GM18951 (cell line): ENCODE data around the gene KCNQ5.

ENCODE experiments used
- POLR2A ChIP-seq: IDR thresholded peaks from 4 replicates; pipeline ENCODE4 v1.6.1; 2011; ENCODE audit warnings: mild to moderate bottlenecking; ENCODE audit not compliant: insufficient read length, insufficient read depth; ENCODE audit errors: extremely low read depth
- in situ Hi-C: fragments of 300-500 bp; cut with MboI; formaldehyde crosslinking; loops from one replicate; pipeline ENCODE4 v1.12.0; 2022; ENCODE audit warnings: low sequenced_read_pairs, mixed read lengths, inconsistent platforms; ENCODE audit not compliant: unreplicated experiment

The KCNQ5 gene

GRCh38 chr6:72748759-72749158 is 126.9 kb downstream of the KCNQ5 start:
- no peak for TF ChIP-seq POLR2A
- in situ Hi-C loops, result no loop called here

DNA sequence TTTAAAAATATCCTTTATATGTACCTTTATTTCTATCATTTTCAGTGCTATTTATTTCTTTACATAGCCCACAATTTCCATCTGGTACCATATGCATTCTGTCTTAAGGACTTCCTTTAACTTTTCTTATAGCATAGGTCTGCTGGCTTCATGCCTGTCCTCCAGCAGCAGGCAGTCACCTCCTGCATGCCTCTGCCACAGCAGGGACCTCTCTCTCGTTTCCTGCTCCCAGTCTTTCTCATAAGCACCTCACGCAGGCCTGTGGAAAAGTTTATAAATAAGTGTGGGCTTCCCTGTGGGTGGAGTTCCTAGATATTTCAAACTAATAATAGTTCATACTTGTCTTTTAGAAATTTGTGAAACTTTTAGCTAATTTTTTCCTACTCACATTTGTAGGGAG is 133.9 kb downstream of the KCNQ5 start:
- no peak for TF ChIP-seq POLR2A
- in situ Hi-C loops, result no loop called here

- no peak for TF ChIP-seq POLR2A
- in situ Hi-C loops, result no loop called here
Measured at GRCh38 chr6:72757048-72757447, 135.2 kb downstream of the KCNQ5 start.

DNA sequence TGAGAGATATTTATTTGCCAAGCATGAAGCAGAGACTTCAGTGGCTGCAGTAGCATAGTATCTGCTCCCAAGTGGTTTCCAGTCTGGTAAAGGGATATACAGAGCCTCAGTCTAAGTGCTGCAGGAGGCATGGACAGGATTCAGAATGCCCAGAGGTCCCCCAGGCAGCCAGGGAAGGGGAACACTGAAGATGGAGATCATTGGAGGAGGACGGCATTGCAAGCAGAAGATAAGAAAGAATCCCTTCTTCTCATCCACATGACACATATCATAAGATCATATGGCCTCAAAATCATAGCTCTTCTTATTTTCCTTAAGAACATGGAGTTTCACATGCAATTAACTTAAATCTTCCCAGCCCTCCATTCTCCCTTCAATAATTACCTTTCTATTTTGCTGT is 136.1 kb downstream of the KCNQ5 start:
- in situ Hi-C loops, result no loop called here
- no peak for TF ChIP-seq POLR2A

DNA sequence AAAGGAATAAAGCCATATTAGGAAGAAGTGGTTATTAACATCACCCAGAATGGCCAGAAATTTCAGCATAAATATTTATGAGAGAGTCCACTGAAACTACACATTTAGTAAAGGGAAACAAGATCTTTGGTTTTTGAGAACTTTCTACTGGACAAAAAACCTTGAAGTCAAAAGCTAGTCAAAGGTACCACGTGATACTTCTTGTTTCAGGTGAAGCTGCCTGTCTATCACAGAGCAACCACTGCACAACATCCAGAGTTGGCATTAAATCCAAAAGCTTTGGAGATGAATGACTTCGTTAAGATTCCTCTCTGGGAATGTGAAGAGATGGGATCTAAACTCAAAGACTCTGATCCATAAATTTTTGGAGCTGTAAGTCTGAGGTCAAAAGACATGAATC is 137.0 kb downstream of the KCNQ5 start:
- in situ Hi-C loops, result no loop called here
- no peak for TF ChIP-seq POLR2A

GRCh38 chr6:72760114-72760793 is 138.4 kb downstream of the KCNQ5 start:
- TF ChIP-seq POLR2A, result no peak
- in situ Hi-C loops, result no loop called here

- TF ChIP-seq POLR2A, result no peak
- in situ Hi-C loops, result no loop called here
Measured at GRCh38 chr6:72761761-72762160, 139.9 kb downstream of the KCNQ5 start.

DNA sequence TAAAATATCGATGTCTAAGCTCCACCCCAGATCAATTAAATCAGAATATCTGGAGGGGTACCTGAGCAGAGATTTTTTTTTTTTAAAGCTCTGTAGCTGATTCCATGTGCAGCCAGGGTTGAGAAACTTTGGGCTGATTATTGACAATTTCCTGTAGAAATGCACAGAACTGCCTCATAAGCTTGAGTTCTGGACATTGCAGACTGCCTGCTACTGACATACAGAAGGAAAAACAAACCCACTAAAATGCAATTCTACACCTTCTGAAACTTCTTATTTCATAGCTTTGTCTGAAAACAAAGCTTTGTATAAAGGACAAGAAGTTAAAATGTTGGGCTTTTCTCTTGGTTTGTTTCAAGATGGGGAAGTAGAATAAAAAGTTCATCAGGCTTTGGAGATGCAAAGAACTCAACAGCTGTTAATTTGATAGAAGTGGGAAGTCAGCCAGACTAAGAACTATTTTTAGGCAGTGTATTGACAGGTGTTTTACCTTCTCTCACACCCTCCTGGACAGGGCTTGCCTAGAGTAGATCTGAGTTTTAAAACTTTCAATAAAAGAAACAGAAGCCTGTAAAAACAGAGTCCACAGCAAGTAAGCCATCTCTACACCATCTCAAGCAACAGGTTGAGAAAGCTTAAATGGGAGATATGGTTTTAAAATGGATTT is 147.7 kb downstream of the KCNQ5 start:
- TF ChIP-seq POLR2A, result no peak
- in situ Hi-C loops, result no loop called here

DNA sequence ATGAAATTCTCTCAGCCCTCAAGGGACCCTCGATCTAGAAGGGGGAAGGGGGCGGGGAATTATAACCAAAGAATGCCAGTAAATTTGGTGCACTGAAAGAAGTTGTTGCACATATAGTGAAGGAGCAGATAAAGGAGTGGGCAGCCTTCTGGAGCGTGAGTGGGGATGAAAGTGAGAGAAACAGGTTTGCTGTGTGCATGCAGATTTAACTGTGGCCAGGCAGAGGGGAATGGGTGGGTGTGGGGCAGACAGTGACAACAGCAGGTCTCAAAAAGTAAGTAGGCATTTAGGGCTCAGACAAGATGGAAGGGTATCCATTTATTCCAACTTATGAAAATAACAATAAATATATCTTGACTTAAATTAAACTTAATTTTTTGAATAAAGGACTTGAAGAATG is 149.1 kb downstream of the KCNQ5 start:
- no peak for TF ChIP-seq POLR2A
- in situ Hi-C loops, result no loop called here

GRCh38 chr6:72776456-72776855 is 154.6 kb downstream of the KCNQ5 start:
- no peak for TF ChIP-seq POLR2A
- in situ Hi-C loops, result no loop called here

DNA sequence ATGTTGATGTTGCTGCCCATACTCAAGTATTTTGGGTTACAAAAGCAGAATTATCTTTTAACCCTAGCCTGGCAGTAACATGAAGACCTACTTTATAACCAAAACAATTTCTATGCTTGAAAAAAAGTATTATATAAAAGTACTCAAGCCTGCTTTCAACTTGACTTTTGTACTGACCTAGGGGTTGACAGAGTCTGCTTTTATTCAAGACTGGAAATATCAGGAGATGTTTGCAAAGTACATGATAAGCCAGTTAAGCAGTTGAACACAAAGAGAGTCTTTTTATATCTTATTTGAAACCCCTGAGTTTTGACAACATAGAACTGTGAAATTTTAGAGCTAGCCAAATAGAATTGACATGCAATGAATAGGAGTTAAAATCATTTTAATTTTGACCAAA is 159.8 kb downstream of the KCNQ5 start:
- TF ChIP-seq POLR2A, result no peak
- in situ Hi-C loops, result no loop called here

DNA sequence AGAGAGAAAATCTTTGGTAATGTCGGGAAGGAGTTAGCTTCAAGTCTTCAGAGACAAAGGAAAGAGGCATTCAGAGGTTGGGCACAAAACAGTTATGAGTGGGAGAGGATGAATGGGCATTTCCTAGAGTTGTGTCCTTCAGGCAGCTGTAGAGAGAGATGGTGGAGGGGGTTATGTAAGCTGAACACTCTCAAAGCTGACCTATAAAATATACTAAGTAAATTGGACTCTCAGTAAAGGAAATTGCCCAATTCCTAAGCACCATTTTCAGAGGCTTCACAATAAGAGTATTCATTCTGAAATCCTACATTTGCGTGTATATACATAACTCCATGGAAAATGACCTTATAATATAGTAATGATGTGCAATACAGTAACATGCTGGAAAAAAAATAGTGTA is 161.2 kb downstream of the KCNQ5 start:
- in situ Hi-C loops, result no loop called here
- no peak for TF ChIP-seq POLR2A

DNA sequence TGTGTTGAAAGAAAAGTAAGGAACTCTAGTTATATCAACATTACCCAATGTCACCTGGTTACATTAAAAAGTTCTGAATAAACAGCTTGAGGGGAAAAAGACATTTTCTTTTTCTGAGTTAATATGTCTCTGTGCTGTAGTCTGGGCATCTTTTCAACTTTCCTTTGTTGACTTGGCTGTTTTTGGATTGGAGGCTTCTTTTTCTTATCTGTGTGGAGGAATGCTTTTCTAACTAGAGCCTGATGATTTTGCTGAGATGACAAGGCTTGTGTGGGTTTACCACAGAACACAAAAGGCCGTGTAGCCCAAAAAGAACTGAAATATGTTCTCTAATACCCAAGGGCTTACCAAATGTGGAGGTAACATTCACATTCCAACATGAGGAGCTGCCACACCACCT is 161.8 kb downstream of the KCNQ5 start:
- no peak for TF ChIP-seq POLR2A
- in situ Hi-C loops, result no loop called here

- in situ Hi-C loops, result no loop called here
Measured at GRCh38 chr6:72784071-72784470, 162.2 kb downstream of the KCNQ5 start.

DNA sequence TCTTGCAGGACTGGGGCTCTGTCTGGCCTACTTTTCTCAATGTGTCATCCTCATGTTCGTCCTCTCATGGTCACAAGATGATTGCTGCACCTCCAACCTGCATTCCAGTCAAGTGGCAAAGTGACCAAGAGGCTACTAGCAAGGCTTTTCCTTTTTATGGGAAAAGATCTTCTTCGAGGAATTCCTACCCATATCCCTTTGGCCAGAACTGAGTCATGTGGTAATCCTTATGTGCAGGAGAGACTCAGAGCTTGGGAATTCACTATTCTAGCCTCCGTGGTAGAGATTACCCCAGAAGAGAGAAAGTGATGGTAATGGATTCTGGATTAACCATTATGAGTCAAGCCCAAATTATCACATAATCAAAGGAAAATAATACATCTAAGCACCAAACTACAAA is 162.7 kb downstream of the KCNQ5 start:
- in situ Hi-C loops, result no loop called here
- TF ChIP-seq POLR2A, result no peak

More at GRCh38 chr6:72784071-72784470, 162.2 kb downstream of the KCNQ5 start:
- TF ChIP-seq POLR2A, result no peak
